Stimulated activated CD8-positive, alpha-beta memory T cell treated with anti-CD3 and anti-CD28 coated beads, Interleukin-7, amount 100 ng/mL, for 24 hours (primary cell): Measurements from ENCODE around the gene ASB4.
"Not testable (repeated sequence)": the region's sequence is repeated elsewhere in the genome, so short reads cannot be mapped to it uniquely, and the experiment has no call there.

Source experiments
- DNase-seq: peaks from one replicate; pipeline ENCODE4 v3.0.0-alpha.2; 2020; ENCODE audit warnings: low read depth

ASB4 gene

GRCh38 chr7:95552010-95552926 is 66.5 kb downstream of the ASB4 start:
- not testable (repeated sequence) for DNase-seq

GRCh38 chr7:95553939-95554338 is 68.2 kb downstream of the ASB4 start:
- DNase-seq, result no peak

- DNase-seq, result no peak
These were observed 71.0 kb downstream of the ASB4 start for GRCh38 chr7:95556777-95557176.

GRCh38 chr7:95558864-95559263 is 73.1 kb downstream of the ASB4 start:
- DNase-seq, result no peak

- no peak for DNase-seq
These were observed 74.9 kb downstream of the ASB4 start for GRCh38 chr7:95560674-95561073.

- DNase-seq, result no peak
These were observed 84.0 kb downstream of the ASB4 start for GRCh38 chr7:95569720-95570119.

- DNase-seq, result no peak
These were observed 91.4 kb downstream of the ASB4 start for GRCh38 chr7:95577137-95577536.

GRCh38 chr7:95578299-95578855 is 92.6 kb downstream of the ASB4 start:
- no peak for DNase-seq

GRCh38 chr7:95579318-95579717 is 93.6 kb downstream of the ASB4 start:
- DNase-seq, result no peak

- no peak for DNase-seq
These were observed 95.7 kb downstream of the ASB4 start for GRCh38 chr7:95581467-95581866.

GRCh38 chr7:95582578-95583293 is 97.0 kb downstream of the ASB4 start:
- no peak for DNase-seq

- no peak for DNase-seq
These were observed 98.3 kb downstream of the ASB4 start for GRCh38 chr7:95583834-95584621.

GRCh38 chr7:95584769-95585425 is 99.2 kb downstream of the ASB4 start:
- DNase-seq, result no peak

- DNase-seq, result no peak
These were observed 99.7 kb downstream of the ASB4 start for GRCh38 chr7:95585426-95585789.

- no peak for DNase-seq
These were observed 101.2 kb downstream of the ASB4 start for GRCh38 chr7:95586951-95587301.

- no peak for DNase-seq
These were observed 103.3 kb downstream of the ASB4 start for GRCh38 chr7:95589031-95589430.

- DNase-seq, result no peak
These were observed 104.0 kb downstream of the ASB4 start for GRCh38 chr7:95589766-95590165.
